Measurements from ENCODE around the gene PLK5.

The PLK5 gene

DNA sequence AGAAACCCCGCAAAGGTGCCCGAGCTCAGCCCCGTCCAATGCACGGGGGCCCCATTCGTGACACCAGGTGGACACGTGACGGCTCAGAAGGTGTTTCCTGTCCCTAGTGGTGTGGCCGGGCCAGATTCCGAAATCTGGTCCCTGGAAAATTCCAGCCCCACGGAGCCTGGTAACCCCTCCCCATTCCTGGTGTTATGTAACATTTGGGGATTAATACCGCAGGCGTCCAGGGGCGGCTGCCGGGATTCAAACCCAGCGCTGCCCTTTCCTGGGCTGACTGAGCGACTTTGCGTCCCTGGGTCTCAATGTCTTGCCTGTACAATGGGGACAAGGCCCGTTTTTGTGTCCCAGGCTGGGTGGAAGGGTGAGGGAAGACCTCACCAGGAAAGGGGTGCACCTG is 1.0 kb upstream of the PLK5 start:
- TF ChIP-seq, protein P1, sequence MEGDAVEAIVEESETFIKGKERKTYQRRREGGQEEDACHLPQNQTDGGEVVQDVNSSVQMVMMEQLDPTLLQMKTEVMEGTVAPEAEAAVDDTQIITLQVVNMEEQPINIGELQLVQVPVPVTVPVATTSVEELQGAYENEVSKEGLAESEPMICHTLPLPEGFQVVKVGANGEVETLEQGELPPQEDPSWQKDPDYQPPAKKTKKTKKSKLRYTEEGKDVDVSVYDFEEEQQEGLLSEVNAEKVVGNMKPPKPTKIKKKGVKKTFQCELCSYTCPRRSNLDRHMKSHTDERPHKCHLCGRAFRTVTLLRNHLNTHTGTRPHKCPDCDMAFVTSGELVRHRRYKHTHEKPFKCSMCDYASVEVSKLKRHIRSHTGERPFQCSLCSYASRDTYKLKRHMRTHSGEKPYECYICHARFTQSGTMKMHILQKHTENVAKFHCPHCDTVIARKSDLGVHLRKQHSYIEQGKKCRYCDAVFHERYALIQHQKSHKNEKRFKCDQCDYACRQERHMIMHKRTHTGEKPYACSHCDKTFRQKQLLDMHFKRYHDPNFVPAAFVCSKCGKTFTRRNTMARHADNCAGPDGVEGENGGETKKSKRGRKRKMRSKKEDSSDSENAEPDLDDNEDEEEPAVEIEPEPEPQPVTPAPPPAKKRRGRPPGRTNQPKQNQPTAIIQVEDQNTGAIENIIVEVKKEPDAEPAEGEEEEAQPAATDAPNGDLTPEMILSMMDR (conservative IDR thresholded peaks at IDR 0.05; ENCODE audit: low read length), result no peak
- TF ChIP-seq EZH2phosphoT487 (IDR thresholded peaks at IDR 0.05; ENCODE audit: borderline replicate concordance), result no peak
- H2AFZ ChIP-seq (ENCODE audit: low read length), result no peak overlapping the region
- no peaks in the 10 kb centered on the region for H3F3A ChIP-seq (ENCODE audit: low read depth)
- H3K9me3 ChIP-seq (ENCODE audit: insufficient read depth, low read depth, low read length), result no peaks in the 10 kb centered on the region
- H3K9ac ChIP-seq (ENCODE audit: low read depth, low read length, poor library complexity, severe bottlenecking), result no peak overlapping the region
- no peaks in the 10 kb centered on the region for H3K27me3 ChIP-seq (ENCODE audit: insufficient read depth, low read length, poor library complexity, severe bottlenecking)
- H3K4me1 ChIP-seq (ENCODE audit: insufficient read depth, low read length, poor library complexity, severe bottlenecking), result no peaks in the 10 kb centered on the region
- no peaks in the 10 kb centered on the region for H3K36me3 ChIP-seq (ENCODE audit: insufficient read depth, low read length)
- H3K4me2 ChIP-seq (ENCODE audit: low read depth, low read length, poor library complexity, severe bottlenecking), result no peak overlapping the region
- H4K20me1 ChIP-seq (ENCODE audit: insufficient read depth, low read length, poor library complexity, severe bottlenecking), result no peaks in the 10 kb centered on the region
- no peaks in the 10 kb centered on the region for H3K79me2 ChIP-seq (ENCODE audit: insufficient read depth, low read length)
- no peak overlapping the region for H3K4me3 ChIP-seq (ENCODE audit: low read length, poor library complexity, severe bottlenecking)
- no peaks in the 10 kb centered on the region for H3K9me2 ChIP-seq (replicated peaks; ENCODE audit: low read depth, low read length)

DNA sequence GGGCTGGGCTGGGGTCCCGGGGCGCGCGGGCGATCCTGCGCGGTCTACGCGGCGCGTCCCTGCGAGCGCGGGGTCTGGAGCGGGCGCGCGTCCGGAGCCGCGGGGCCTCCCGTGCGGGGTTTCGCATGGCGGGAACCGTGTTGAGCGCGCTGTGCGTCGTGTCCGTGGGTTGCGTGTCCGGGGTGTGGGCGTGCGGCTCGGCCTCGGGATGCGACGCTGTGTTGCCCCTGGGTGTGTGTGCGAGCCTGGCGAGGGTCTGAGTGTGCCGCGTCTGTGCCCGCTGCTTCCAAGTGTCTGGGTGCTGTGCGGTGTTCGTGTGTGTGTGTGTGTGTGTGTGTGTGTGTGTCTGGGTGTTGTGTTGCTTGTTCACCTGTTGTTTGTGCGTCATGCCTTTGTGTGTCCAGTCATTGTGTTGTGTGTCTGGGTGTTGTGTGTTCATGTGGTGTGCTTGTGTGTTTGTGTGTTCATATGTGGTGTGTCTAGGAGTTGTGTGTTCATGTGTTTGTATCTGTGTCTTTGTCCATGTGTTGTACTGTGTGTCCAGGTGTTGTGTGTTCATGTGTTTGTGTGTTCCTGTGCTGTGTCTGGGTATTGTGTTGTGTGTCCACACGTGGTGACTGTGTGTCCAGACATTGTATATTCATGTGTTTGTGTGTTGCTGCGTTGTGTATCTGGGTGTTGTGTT is 552 bp downstream of the PLK5 start:
- no peak overlapping the region for H3K4me2 ChIP-seq (ENCODE audit: low read depth, low read length, poor library complexity, severe bottlenecking)
- H3K36me3 ChIP-seq (ENCODE audit: insufficient read depth, low read length), result no peaks in the 10 kb centered on the region
- H3K4me1 ChIP-seq (ENCODE audit: insufficient read depth, low read length, poor library complexity, severe bottlenecking), result no peaks in the 10 kb centered on the region
- no peaks in the 10 kb centered on the region for H3F3A ChIP-seq (ENCODE audit: low read depth)
- no peaks in the 10 kb centered on the region for H3K9me2 ChIP-seq (replicated peaks; ENCODE audit: low read depth, low read length)
- H3K4me3 ChIP-seq (ENCODE audit: low read length, poor library complexity, severe bottlenecking), result no peak overlapping the region
- no peaks in the 10 kb centered on the region for H3K27me3 ChIP-seq (ENCODE audit: insufficient read depth, low read length, poor library complexity, severe bottlenecking)
- H3K9me3 ChIP-seq (ENCODE audit: insufficient read depth, low read depth, low read length), result no peaks in the 10 kb centered on the region
- no peak overlapping the region for H2AFZ ChIP-seq (ENCODE audit: low read length)
- no peak overlapping the region for H3K9ac ChIP-seq (ENCODE audit: low read depth, low read length, poor library complexity, severe bottlenecking)
- TF ChIP-seq, protein P1 (conservative IDR thresholded peaks at IDR 0.05; ENCODE audit: low read length), result no peak
- TF ChIP-seq EZH2phosphoT487 (IDR thresholded peaks at IDR 0.05; ENCODE audit: borderline replicate concordance), result no peak
- no peaks in the 10 kb centered on the region for H4K20me1 ChIP-seq (ENCODE audit: insufficient read depth, low read length, poor library complexity, severe bottlenecking)
- no peaks in the 10 kb centered on the region for H3K79me2 ChIP-seq (ENCODE audit: insufficient read depth, low read length)

DNA sequence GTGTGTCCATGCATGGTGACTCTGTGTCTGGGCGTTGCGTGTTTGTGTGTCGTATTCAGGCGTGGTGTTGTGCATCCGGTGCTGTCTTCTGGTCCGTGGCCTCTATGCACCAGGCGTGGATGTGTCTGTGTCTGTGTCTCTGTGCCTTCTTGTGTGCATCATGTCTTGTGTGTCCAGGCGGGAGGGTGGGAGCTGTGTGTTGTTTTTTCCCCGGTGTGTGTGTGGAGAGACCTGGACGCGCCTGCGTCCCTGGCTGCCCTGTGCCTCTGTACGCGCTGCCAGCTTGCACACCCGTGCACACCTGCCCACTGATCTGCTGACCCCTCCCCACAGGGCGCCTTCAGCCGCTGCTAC is 1.1 kb downstream of the PLK5 start:
- Histone ChIP-seq H3K9me3 (ENCODE audit: insufficient read depth, low read depth, low read length) (no peaks in the 10 kb centered on the region), H2AFZ (ENCODE audit: low read length) (no peak overlapping the region), H3K79me2 (ENCODE audit: insufficient read depth, low read length) (no peaks in the 10 kb centered on the region), H3K4me3 (ENCODE audit: low read length, poor library complexity, severe bottlenecking) (no peak overlapping the region), H3F3A (ENCODE audit: low read depth) (no peaks in the 10 kb centered on the region), H3K27me3 (ENCODE audit: insufficient read depth, low read length, poor library complexity, severe bottlenecking) (no peaks in the 10 kb centered on the region), H3K36me3 (ENCODE audit: insufficient read depth, low read length) (no peaks in the 10 kb centered on the region), H3K9me2 (replicated peaks; ENCODE audit: low read depth, low read length) (no peaks in the 10 kb centered on the region), H4K20me1 (ENCODE audit: insufficient read depth, low read length, poor library complexity, severe bottlenecking) (no peaks in the 10 kb centered on the region), H3K4me2 (ENCODE audit: low read depth, low read length, poor library complexity, severe bottlenecking) (no peak overlapping the region), H3K4me1 (ENCODE audit: insufficient read depth, low read length, poor library complexity, severe bottlenecking) (no peaks in the 10 kb centered on the region), H3K9ac (ENCODE audit: low read depth, low read length, poor library complexity, severe bottlenecking) (no peak overlapping the region)
- TF ChIP-seq EZH2phosphoT487 (IDR thresholded peaks at IDR 0.05; ENCODE audit: borderline replicate concordance), result no peak
- TF ChIP-seq, protein P1 (conservative IDR thresholded peaks at IDR 0.05; ENCODE audit: low read length), result no peak
